Measurements from ENCODE around the gene NRAS. TPM values are rescaled to one million over a fixed set of nuclear protein-coding genes. Genes with fewer than 3 reads are reported as not detected.

Gene NRAS
- total RNA-seq, 1 experiment from 2014 or later, result 53.5 TPM

DNA sequence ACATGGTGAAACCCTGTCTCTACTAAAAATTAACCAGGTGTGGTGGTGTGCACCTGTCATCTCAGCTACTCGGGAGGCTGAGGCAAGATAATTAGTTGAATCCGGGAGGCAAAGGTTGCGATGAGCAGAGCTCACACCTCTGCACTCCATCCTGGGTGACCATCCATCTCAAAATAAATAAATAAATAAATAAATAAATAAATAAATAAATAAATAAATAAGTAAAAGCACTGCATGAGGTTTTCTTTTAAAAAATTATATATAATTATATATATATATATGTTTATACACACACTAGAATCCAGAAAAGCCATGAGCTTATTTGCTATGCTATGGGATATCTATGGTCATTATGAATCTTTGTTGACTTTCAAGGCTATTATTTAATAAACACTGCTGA, 23.6 kb downstream of the NRAS start:
- Mint-ChIP-seq H3K27me3 (ENCODE audit: low read depth) (peaks cover 7% of the 10 kb centered on the region; the same call in 1 of the 2 replicates), H3K9me3 (no peaks in the 10 kb centered on the region), H3K27ac (no peak overlapping the region), H3K4me1 (no peaks in the 10 kb centered on the region), H3K36me3 (no peaks in the 10 kb centered on the region), H3K4me3 (no peak overlapping the region)
- ATAC-seq, result no peak
- no peak for DNase-seq (ENCODE audit: low spot score)
- CTCF ChIA-PET, result interaction anchor here (1.4 kb wide), 1 partner anchor 360 kb away, joined by 6 read pairs; no protein-coding TSS in a partner anchor
- POLR2A ChIA-PET, result no interaction called here
- TF ChIP-seq EMX1 (CRISPR knock-in tag; IDR thresholded peaks at IDR 0.05) (no peak), CDX4 (CRISPR knock-in tag; IDR thresholded peaks at IDR 0.05; ENCODE audit: borderline replicate concordance) (no peak), GRHL2 (CRISPR knock-in tag; IDR thresholded peaks at IDR 0.05; ENCODE audit: insufficient replicate concordance, severe bottlenecking) (no peak), NFYB (CRISPR knock-in tag; conservative IDR thresholded peaks at IDR 0.05; ENCODE audit: low read depth) (no peak), PRDM15 (CRISPR knock-in tag; IDR thresholded peaks at IDR 0.05) (no peak), HMGA2 (CRISPR knock-in tag; IDR thresholded peaks at IDR 0.05) (no peak), ZNF425 (CRISPR knock-in tag; conservative IDR thresholded peaks at IDR 0.05) (no peak), NR2C2 (CRISPR knock-in tag; IDR thresholded peaks at IDR 0.05) (no peak), CREM (CRISPR knock-in tag; IDR thresholded peaks at IDR 0.05) (no peak), E2F1 (CRISPR knock-in tag; IDR thresholded peaks at IDR 0.05) (no peak), AFF4 (CRISPR knock-in tag; IDR thresholded peaks at IDR 0.05; ENCODE audit: borderline replicate concordance) (no peak), ARID4B (CRISPR knock-in tag; IDR thresholded peaks at IDR 0.05; ENCODE audit: borderline replicate concordance) (no peak)
- TF ChIP-seq, protein P1, sequence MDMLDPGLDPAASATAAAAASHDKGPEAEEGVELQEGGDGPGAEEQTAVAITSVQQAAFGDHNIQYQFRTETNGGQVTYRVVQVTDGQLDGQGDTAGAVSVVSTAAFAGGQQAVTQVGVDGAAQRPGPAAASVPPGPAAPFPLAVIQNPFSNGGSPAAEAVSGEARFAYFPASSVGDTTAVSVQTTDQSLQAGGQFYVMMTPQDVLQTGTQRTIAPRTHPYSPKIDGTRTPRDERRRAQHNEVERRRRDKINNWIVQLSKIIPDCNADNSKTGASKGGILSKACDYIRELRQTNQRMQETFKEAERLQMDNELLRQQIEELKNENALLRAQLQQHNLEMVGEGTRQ (CRISPR knock-in tag; IDR thresholded peaks at IDR 0.05), result no peak
- TF ChIP-seq, protein P2, sequence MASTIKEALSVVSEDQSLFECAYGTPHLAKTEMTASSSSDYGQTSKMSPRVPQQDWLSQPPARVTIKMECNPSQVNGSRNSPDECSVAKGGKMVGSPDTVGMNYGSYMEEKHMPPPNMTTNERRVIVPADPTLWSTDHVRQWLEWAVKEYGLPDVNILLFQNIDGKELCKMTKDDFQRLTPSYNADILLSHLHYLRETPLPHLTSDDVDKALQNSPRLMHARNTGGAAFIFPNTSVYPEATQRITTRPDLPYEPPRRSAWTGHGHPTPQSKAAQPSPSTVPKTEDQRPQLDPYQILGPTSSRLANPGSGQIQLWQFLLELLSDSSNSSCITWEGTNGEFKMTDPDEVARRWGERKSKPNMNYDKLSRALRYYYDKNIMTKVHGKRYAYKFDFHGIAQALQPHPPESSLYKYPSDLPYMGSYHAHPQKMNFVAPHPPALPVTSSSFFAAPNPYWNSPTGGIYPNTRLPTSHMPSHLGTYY (CRISPR knock-in tag; IDR thresholded peaks at IDR 0.05), result no peak
